ENCODE results near the gene CCL16.

Gene CCL16

DNA sequence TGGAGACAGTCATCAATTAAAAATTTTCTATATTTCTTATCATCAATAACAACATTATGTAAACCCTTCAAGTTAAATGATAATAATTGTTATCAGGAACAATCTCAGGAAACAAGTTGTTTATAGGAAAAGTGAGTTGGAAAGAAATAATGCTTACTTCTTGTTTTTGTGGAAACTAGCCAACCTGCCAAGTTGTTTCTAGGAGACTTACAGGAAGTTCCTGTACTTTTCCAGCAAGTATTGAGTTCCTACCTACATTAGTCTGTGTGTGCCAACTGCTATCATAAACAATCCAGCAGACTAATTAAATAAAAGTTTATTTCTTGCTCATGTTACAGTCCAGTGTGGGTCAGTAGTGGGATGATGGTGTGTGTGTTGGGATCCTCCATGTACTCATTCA is 6.9 kb upstream of the CCL16 start:
- no peak for TF ChIP-seq CTCF (IDR thresholded peaks at IDR 0.05; ENCODE audit: insufficient read depth, low read depth, low read length, missing control alignments)
- no peak overlapping the region for H3K4me3 ChIP-seq (ENCODE audit: low read length)
- DNase-seq (ENCODE audit: low read depth) = no peak

- no peak within 1 kb of the TSS for H3K4me3 ChIP-seq (ENCODE audit: low read length)
- no peak for DNase-seq (ENCODE audit: low read depth)
- TF ChIP-seq CTCF (IDR thresholded peaks at IDR 0.05; ENCODE audit: insufficient read depth, low read depth, low read length, missing control alignments) = no peak
These were observed 5.3 kb upstream of the CCL16 start, which contains the start of gene CCL14 for GRCh38 chr17:35986643-35987042. Gene CCL14, minus strand, starts transcription at chr17:35986729. Its CDS starts 80 bp downstream, at chr17:35986649.

GRCh38 chr17:35984140-35984539 is 2.8 kb upstream of the CCL16 start:
- TF ChIP-seq CTCF (IDR thresholded peaks at IDR 0.05; ENCODE audit: insufficient read depth, low read depth, low read length, missing control alignments) = no peak
- no peak overlapping the region for H3K4me3 ChIP-seq (ENCODE audit: low read length)
- no peak for DNase-seq (ENCODE audit: low read depth)

GRCh38 chr17:35982409-35983191 is 1.3 kb upstream of the CCL16 start:
- no peak overlapping the region for H3K4me3 ChIP-seq (ENCODE audit: low read length)
- DNase-seq (ENCODE audit: low read depth) = no peak
- no peak for TF ChIP-seq CTCF (IDR thresholded peaks at IDR 0.05; ENCODE audit: insufficient read depth, low read depth, low read length, missing control alignments)

GRCh38 chr17:35981908-35982330 is 622 bp upstream of the CCL16 start:
- no peak overlapping the region for H3K4me3 ChIP-seq (ENCODE audit: low read length)
- TF ChIP-seq CTCF (IDR thresholded peaks at IDR 0.05; ENCODE audit: insufficient read depth, low read depth, low read length, missing control alignments) = no peak
- DNase-seq (ENCODE audit: low read depth) = no peak

- TF ChIP-seq CTCF (IDR thresholded peaks at IDR 0.05; ENCODE audit: insufficient read depth, low read depth, low read length, missing control alignments) = no peak
- no peak overlapping the region for H3K4me3 ChIP-seq (ENCODE audit: low read length)
- DNase-seq (ENCODE audit: low read depth) = peak; percentile 38
These were observed 3.0 kb downstream of the CCL16 start for GRCh38 chr17:35978346-35978745.

DNA sequence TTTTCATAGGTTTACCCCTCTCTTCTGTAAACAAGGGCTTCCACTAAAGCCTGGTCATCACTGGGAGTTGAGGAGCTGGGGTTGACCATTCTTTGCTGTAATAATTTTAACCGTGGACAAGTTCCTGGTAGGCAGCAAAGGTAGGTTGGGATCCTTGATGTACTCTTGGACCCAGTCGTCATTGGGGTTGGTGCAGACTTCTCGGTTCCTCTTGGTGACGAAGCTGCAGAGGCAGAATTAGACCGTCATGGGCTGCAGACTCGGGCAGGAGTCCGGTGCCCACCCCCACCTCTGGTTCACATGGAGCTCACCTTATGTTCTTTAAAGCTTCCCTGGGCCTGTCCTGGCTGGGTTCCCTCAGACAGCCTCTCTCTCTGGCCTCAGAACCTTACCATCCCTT is 3.8 kb downstream of the CCL16 start:
- no peak for TF ChIP-seq CTCF (IDR thresholded peaks at IDR 0.05; ENCODE audit: insufficient read depth, low read depth, low read length, missing control alignments)
- no peak for DNase-seq (ENCODE audit: low read depth)
- H3K4me3 ChIP-seq (ENCODE audit: low read length) = no peak overlapping the region

Measured in epithelial cell of esophagus (primary cell).